ENCODE data around the gene PCTP.

GRCh38 chr17:55817397-55817709 is 66.5 kb downstream of the PCTP start:
- no peak for TF ChIP-seq MAFK (IDR thresholded peaks at IDR 0.05; ENCODE audit: low read depth, low read length)
- TF ChIP-seq RCOR1 (IDR thresholded peaks at IDR 0.05; ENCODE audit: insufficient replicate concordance, low read length), result no peak
- TF ChIP-seq CTCF (conservative IDR thresholded peaks at IDR 0.05; ENCODE audit: low read depth, low read length), result no peak
- no peak for TF ChIP-seq MXI1 (IDR thresholded peaks at IDR 0.05; ENCODE audit: borderline replicate concordance, low read depth, low read length)

Measured in IMR-90 (cell line).